GM10266 (cell line): Measurements from ENCODE around the gene TELO2.

Experiments used
- DNase-seq: peaks from one replicate; pipeline ENCODE4 v3.0.0; 2012; ENCODE audit errors: extremely low spot score
- TF ChIP-seq, protein P1 (sequence below): IDR thresholded peaks from 2 replicates; pipeline ENCODE4 v1.5.1; 2012; ENCODE audit warnings: mild to moderate bottlenecking, low read depth; ENCODE audit not compliant: control insufficient read depth, insufficient read depth; ENCODE audit errors: missing control alignments

TELO2 gene

DNA sequence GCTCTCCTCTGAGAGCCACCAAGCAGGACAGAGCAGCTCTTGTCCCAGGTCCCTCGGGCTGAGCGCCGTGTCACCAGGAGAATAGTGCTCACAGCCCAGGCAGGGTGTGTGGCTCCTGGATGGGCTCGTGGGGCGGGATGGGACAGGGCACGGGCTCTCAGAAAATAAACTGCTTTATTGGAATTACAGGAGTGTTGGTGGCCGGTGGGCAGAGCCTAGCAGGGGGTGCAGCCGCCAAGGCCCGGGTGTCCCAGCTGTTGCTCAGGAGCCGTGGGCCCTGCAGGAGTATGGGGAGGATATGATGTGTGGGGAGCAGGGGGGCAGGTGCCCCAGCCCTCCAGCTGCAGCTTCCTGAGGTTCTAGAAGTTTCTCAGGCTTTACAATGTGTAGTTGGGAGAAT, 17.1 kb downstream of the TELO2 start:
- TF ChIP-seq, protein P1, sequence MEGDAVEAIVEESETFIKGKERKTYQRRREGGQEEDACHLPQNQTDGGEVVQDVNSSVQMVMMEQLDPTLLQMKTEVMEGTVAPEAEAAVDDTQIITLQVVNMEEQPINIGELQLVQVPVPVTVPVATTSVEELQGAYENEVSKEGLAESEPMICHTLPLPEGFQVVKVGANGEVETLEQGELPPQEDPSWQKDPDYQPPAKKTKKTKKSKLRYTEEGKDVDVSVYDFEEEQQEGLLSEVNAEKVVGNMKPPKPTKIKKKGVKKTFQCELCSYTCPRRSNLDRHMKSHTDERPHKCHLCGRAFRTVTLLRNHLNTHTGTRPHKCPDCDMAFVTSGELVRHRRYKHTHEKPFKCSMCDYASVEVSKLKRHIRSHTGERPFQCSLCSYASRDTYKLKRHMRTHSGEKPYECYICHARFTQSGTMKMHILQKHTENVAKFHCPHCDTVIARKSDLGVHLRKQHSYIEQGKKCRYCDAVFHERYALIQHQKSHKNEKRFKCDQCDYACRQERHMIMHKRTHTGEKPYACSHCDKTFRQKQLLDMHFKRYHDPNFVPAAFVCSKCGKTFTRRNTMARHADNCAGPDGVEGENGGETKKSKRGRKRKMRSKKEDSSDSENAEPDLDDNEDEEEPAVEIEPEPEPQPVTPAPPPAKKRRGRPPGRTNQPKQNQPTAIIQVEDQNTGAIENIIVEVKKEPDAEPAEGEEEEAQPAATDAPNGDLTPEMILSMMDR: no peak

DNA sequence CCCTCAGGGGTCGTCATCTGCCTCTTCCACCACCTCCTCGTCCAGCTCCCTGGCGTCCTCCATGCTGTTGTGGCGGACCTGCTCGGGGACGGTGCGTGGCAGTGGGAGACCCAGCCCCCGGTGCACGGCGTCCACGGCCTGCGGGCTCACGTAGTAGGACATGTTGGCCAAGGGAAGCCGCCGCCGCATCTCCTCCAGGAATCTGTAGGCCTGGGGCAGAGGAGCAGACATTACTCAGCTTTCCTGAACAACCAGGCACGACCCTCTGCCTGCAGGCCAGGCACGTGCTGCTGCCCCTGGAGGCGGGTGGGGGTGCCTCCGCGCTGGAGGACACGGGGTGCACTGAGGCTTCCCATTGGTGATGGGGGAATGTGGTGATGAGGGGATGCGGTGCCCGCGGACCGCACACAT, 17.8 kb downstream of the TELO2 start:
- no peak for DNase-seq
- TF ChIP-seq, protein P1: no peak

More for the DNA sequence above, 17.1 kb downstream of the TELO2 start:
- DNase-seq: no peak

DNA sequence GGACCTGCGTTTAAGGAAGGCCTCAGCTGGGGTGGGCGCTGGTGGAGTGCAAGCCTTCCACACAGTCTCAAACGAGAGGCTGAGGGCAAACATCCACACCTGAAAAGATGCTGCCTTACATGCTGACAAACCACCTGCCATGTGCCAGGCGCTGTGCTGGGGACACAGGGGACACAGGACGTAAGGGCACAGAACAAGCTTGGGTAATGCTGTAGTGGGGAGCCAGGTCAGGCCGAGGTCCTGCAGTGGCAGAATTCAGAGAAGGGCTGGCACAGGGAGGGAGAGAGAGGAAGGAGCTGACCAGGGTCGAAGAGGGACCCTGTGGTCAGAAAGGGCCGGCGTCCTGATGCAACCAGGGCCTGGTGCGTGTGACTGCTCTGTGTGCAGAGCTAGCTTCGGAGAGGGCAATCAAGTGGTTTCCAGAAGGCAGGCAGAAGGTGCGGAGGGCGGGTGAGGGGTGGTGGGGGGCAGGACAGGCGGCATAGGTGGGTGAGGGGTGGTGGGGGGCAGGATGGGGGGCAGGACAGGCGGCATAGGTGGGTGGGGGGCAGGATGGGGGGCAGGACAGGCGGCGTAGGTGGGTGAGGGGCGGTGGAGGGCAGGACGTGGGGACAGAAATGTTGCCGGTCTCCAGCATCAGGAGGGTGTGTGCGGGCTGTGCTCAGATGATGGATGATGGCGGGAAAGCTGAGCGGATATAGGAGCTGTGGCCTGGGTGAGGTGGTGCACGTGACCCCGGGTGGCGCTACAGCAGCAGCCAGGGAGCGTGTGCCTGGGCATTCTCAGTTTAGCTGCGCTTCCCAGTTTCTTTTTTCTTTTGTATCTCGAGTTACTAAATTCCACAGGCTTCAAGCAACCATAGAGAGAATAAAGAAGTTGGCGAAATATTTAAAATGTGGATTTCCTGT, 18.8 kb downstream of the TELO2 start:
- TF ChIP-seq, protein P1: no peak
- no peak for DNase-seq

DNA sequence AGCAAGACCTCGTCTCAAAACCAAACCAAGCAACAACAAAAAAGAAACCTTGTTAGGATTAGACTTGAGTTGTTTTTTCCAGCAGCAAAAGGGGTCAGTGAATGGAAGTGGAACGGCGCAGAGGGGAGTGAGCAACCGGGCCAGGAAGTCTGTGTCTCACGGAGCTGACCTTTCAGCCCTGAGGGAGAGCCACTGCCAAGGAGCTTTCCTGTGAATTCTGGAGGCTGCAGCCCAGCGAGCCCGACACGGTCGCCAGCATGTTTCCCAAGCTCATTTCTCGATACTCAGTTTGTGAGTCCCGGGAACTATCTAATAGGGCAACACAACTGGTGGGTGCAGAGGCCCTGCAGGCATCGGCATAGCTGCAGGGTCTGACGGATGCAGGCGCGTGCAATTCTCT, 19.6 kb downstream of the TELO2 start:
- DNase-seq: no peak
- TF ChIP-seq, protein P1: no peak

DNA sequence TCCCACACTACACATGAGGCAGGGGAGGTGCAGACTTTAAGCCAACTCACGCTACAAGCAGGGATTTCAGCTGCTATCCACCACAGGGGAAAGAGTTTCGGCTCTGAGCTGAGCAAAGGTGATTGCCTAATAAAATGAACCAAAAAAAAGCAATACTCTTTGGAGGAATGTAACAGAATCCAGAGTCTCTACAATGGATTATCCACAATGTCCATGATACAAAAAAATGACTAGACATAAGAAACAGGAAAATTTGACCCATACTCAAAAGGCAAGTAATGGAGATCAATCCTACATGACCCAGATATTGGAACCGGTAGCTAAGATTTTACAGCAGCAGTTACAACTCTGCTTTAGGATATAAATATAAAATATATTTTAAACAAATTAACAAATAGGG, 21.3 kb downstream of the TELO2 start:
- TF ChIP-seq, protein P1: no peak
- no peak for DNase-seq

DNA sequence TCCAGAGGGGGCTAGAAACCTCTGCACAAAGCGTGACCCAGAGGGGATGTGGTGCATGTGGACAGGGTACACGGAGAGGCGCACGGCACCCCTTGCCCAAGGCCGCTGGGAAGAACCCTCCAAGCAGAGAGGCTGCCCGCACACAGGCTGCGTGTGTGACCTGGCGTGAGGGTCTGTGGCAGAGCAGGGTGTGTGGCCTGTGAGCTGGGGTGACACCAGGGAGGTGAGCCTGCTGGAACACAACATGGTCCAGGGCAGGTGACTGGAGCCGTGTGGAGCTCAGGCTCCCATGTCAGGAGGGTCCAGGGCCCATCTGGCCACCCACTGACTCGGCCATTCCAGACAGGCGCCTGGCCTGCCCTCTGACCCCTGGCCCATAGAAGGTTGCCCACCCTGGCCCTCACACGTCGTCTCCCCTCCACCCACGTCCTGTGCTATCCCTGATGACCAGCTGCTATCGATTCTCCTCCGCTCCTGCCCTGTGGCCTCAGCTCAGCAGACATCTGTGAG, 25.5 kb downstream of the TELO2 start:
- TF ChIP-seq, protein P1: no peak
- no peak for DNase-seq

DNA sequence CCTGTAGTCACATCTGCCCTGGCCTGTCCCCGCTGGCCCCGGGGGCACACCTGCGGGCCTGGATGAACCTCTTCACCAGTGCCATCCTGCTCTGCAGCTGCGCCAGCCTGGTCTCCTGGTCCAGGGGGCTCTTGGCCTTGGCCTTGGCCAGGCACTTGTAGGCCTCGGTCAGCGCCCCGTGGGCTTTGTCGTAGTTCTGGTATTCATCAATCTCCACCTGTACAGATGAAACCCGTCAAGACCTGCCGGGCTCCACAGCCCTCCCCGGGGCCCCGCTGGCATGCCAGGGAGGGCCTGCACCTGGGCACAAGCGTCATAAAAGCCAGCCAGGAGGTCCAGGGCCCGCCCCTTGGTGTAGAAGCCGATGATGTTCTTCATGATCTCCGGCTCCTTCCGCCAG, 26.7 kb downstream of the TELO2 start:
- DNase-seq: no peak
- TF ChIP-seq, protein P1: no peak
